GM21447 (cell line): ENCODE results near the gene GATD1.

Source experiments
- ATAC-seq: cut with Tn5 transposase; IDR thresholded peaks from one replicate; pipeline ENCODE4 v1.9.1; 2021; ENCODE audit not compliant: unreplicated experiment

Gene GATD1

GRCh38 chr11:729492-730074 is 47.7 kb downstream of the GATD1 start:
- ATAC-seq = no peak

- no peak for ATAC-seq
Measured at GRCh38 chr11:728901-729491, 48.3 kb downstream of the GATD1 start.

GRCh38 chr11:727859-728748 is 49.2 kb downstream of the GATD1 start:
- ATAC-seq = peak; percentile 39

- ATAC-seq = no peak
Measured at GRCh38 chr11:727281-727701, 50.0 kb downstream of the GATD1 start.

GRCh38 chr11:726278-727220 is 50.7 kb downstream of the GATD1 start:
- ATAC-seq = no peak

GRCh38 chr11:725624-726202 is 51.6 kb downstream of the GATD1 start:
- no peak for ATAC-seq

GRCh38 chr11:724778-725386 is 52.4 kb downstream of the GATD1 start:
- no peak for ATAC-seq

- no peak for ATAC-seq
Measured at GRCh38 chr11:724049-724777, 53.1 kb downstream of the GATD1 start.

GRCh38 chr11:723120-723883 is 54.0 kb downstream of the GATD1 start:
- ATAC-seq = no peak

GRCh38 chr11:722346-722811 is 54.9 kb downstream of the GATD1 start:
- ATAC-seq = no peak

GRCh38 chr11:721741-722345 is 55.4 kb downstream of the GATD1 start:
- no peak for ATAC-seq

GRCh38 chr11:721247-721740 is 56.0 kb downstream of the GATD1 start:
- ATAC-seq = no peak

- no peak for ATAC-seq
Measured at GRCh38 chr11:720642-721246, 56.5 kb downstream of the GATD1 start.

- no peak for ATAC-seq
Measured at GRCh38 chr11:720017-720641, 57.2 kb downstream of the GATD1 start.

- ATAC-seq = no peak
Measured at GRCh38 chr11:719214-720016, 57.9 kb downstream of the GATD1 start.
